ENCODE measurements around the gene SDC3.
A peak's percentile ranks its signal among the peaks of the same experiment; 100 is the strongest.

The SDC3 gene

DNA sequence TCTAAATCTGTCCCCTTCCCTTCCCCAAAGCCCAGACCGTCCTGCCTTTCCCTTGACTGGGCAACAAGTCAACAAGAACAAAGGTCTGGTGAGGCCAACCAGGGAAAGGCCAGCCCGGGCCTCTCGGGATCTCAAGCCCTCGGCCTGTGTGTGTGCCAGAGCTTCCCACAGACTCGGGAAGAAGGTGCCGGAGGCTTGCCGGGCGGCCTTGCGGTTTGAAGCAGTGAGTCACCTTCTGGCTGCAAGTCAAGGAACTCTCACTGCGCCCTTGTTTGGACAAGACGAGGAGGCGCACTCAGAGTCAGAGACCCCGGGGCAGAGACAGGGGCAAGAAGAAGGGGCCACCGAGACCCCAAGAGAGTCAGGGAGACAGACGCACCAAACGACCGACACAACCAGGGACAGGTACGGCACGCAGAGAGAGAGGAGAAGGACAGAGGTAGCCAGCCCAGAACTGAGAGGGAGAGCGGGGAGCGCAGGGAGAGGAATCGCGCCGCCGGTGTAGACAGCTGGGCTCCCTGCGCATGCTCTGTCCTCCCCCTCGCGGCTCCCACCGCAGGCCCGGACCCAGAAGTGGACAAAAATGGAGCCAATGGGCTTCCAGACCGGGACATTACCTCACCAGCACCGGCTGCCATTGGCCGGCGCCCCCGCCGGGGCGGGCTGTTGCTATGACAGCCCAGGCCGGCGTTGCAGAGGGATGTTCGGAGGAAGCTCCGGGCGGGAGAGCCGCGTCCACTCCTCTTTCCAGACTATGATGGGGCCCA, 84.4 kb downstream of the SDC3 start:
- H3K27me3 ChIP-seq (ENCODE audit: insufficient read depth, low read length, poor library complexity): no peaks in the 10 kb centered on the region
- no peak overlapping the region for H2AK5ac ChIP-seq (ENCODE audit: low read length)
- no peaks in the 10 kb centered on the region for H3K36me3 ChIP-seq (ENCODE audit: control insufficient read depth, insufficient read depth, low read length)
- no peak overlapping the region for H2BK120ac ChIP-seq (ENCODE audit: low read depth, low read length)
- no peak overlapping the region for H2BK15ac ChIP-seq (replicated peaks; ENCODE audit: low read depth)
- peak overlapping the region; percentile 79 for H3K9ac ChIP-seq (ENCODE audit: low read length)
- H3K56ac ChIP-seq (ENCODE audit: low read length): peak overlapping the region; percentile 93
- H2BK5ac ChIP-seq (ENCODE audit: low read length): no peak overlapping the region
- H3K79me2 ChIP-seq (ENCODE audit: control insufficient read depth, insufficient read depth, low read length): no peaks in the 10 kb centered on the region
- no peak overlapping the region for H3K23ac ChIP-seq (ENCODE audit: low read length)
- no peak overlapping the region for H3K18ac ChIP-seq (ENCODE audit: low read length)
- peak overlapping the region; percentile 97 for H3K4me2 ChIP-seq (ENCODE audit: low read length)
- H3K4me1 ChIP-seq (ENCODE audit: control insufficient read depth, low read depth, low read length): no peaks in the 10 kb centered on the region
- peak; percentile 98 for DNase-seq
- H3K27ac ChIP-seq (ENCODE audit: low read depth, low read length): no peak overlapping the region
- H3K4me3 ChIP-seq (ENCODE audit: low read length): peak overlapping the region; percentile 48
- no CpG with 5 or more reads among the region's 44 CpGs for WGBS (ENCODE audit: extremely low coverage, insufficient coverage, low lambda C conversion rate)
- no peak overlapping the region for H4K5ac ChIP-seq (ENCODE audit: low read length)
- no peak overlapping the region for H3K4ac ChIP-seq (ENCODE audit: low read depth, low read length)
- no peak overlapping the region for H4K8ac ChIP-seq (ENCODE audit: low read depth, low read length)
- H3K79me1 ChIP-seq (ENCODE audit: low read length): no peaks in the 10 kb centered on the region

GRCh38 chr1:30823627-30823968, 85.0 kb downstream of the SDC3 start:
- H3K27ac ChIP-seq (ENCODE audit: low read depth, low read length): no peak overlapping the region
- H3K4me3 ChIP-seq (ENCODE audit: low read length): no peak overlapping the region
- H2BK15ac ChIP-seq (replicated peaks; ENCODE audit: low read depth): no peak overlapping the region
- H3K79me1 ChIP-seq (ENCODE audit: low read length): no peaks in the 10 kb centered on the region
- peak overlapping the region; percentile 79 for H3K9ac ChIP-seq (ENCODE audit: low read length)
- H2AK5ac ChIP-seq (ENCODE audit: low read length): no peak overlapping the region
- H2BK5ac ChIP-seq (ENCODE audit: low read length): no peak overlapping the region
- H3K18ac ChIP-seq (ENCODE audit: low read length): no peak overlapping the region
- no peaks in the 10 kb centered on the region for H3K36me3 ChIP-seq (ENCODE audit: control insufficient read depth, insufficient read depth, low read length)
- H2BK120ac ChIP-seq (ENCODE audit: low read depth, low read length): no peak overlapping the region
- H3K56ac ChIP-seq (ENCODE audit: low read length): peak overlapping the region; percentile 93
- DNase-seq: no peak
- no CpG with 5 or more reads among the region's 3 CpGs for WGBS (ENCODE audit: extremely low coverage, insufficient coverage, low lambda C conversion rate)
- no peaks in the 10 kb centered on the region for H3K79me2 ChIP-seq (ENCODE audit: control insufficient read depth, insufficient read depth, low read length)
- no peaks in the 10 kb centered on the region for H3K4me1 ChIP-seq (ENCODE audit: control insufficient read depth, low read depth, low read length)
- H3K27me3 ChIP-seq (ENCODE audit: insufficient read depth, low read length, poor library complexity): no peaks in the 10 kb centered on the region
- no peak overlapping the region for H4K5ac ChIP-seq (ENCODE audit: low read length)
- no peak overlapping the region for H3K23ac ChIP-seq (ENCODE audit: low read length)
- no peak overlapping the region for H3K4ac ChIP-seq (ENCODE audit: low read depth, low read length)
- peak overlapping the region; percentile 97 for H3K4me2 ChIP-seq (ENCODE audit: low read length)
- H4K8ac ChIP-seq (ENCODE audit: low read depth, low read length): no peak overlapping the region

DNA sequence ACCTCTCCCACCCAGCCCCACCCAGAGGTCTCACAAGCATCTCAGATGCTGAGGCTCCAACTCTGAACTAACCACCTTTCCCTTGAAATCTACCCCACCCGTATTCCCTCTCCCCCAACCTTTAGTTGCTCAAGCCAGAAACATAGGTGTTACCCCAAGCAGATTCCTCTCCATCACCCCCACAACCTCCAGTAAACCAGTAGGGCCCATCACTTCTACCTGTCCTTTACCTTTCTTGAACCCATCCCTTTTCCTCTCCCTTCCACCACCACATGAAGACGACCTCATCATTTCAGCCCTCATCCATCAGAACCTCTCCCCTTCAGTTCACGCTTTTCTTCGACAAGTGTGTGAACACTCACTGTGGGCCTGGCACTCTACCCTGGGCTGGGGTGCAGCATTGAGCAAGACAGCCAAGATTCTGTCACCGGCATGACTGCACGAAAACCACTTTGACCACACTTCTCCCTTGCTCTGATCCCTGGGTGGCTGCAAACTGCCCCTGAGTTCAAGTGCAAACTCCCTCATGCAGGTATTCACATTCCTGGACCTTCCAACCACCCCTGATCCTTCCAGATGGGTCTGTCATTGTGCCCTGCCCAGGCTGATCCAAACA, 85.5 kb downstream of the SDC3 start:
- no peak overlapping the region for H2BK5ac ChIP-seq (ENCODE audit: low read length)
- H3K18ac ChIP-seq (ENCODE audit: low read length): no peak overlapping the region
- H3K4me1 ChIP-seq (ENCODE audit: control insufficient read depth, low read depth, low read length): no peaks in the 10 kb centered on the region
- H3K4ac ChIP-seq (ENCODE audit: low read depth, low read length): no peak overlapping the region
- no peak overlapping the region for H4K5ac ChIP-seq (ENCODE audit: low read length)
- no peaks in the 10 kb centered on the region for H3K27me3 ChIP-seq (ENCODE audit: insufficient read depth, low read length, poor library complexity)
- H3K9ac ChIP-seq (ENCODE audit: low read length): no peak overlapping the region
- H3K4me3 ChIP-seq (ENCODE audit: low read length): no peak overlapping the region
- H2BK15ac ChIP-seq (replicated peaks; ENCODE audit: low read depth): no peak overlapping the region
- no peak overlapping the region for H3K23ac ChIP-seq (ENCODE audit: low read length)
- no peak overlapping the region for H4K8ac ChIP-seq (ENCODE audit: low read depth, low read length)
- no CpG with 5 or more reads among the region's 6 CpGs for WGBS (ENCODE audit: extremely low coverage, insufficient coverage, low lambda C conversion rate)
- no peak for DNase-seq
- no peak overlapping the region for H2AK5ac ChIP-seq (ENCODE audit: low read length)
- H3K4me2 ChIP-seq (ENCODE audit: low read length): no peak overlapping the region
- H2BK120ac ChIP-seq (ENCODE audit: low read depth, low read length): no peak overlapping the region
- H3K27ac ChIP-seq (ENCODE audit: low read depth, low read length): no peak overlapping the region
- H3K79me1 ChIP-seq (ENCODE audit: low read length): no peaks in the 10 kb centered on the region
- no peaks in the 10 kb centered on the region for H3K36me3 ChIP-seq (ENCODE audit: control insufficient read depth, insufficient read depth, low read length)
- H3K56ac ChIP-seq (ENCODE audit: low read length): no peak overlapping the region
- no peaks in the 10 kb centered on the region for H3K79me2 ChIP-seq (ENCODE audit: control insufficient read depth, insufficient read depth, low read length)

DNA sequence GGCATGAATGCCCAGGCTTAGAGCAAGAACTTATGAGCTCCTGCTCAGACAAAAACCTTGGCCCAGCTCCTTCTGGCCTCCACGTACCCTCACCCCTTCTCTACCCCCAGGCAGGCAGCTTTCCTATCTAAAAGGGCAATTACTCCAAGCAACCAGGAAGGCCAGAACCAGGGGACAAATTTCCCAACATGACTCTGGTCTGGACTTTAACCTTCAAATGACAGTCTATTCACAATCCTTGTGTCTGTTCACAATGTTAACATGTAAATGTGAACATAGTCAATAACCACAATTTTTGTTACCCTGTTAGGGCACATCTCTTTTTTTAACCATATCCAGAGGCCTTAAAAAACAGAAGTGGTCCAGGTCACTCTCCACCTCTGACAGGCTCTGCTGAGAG, 86.6 kb downstream of the SDC3 start:
- Histone ChIP-seq H2BK5ac (ENCODE audit: low read length) (no peak overlapping the region), H4K5ac (ENCODE audit: low read length) (no peak overlapping the region), H3K27ac (ENCODE audit: low read depth, low read length) (no peak overlapping the region), H3K4me2 (ENCODE audit: low read length) (no peak overlapping the region), H3K23ac (ENCODE audit: low read length) (no peak overlapping the region), H3K4me1 (ENCODE audit: control insufficient read depth, low read depth, low read length) (no peaks in the 10 kb centered on the region), H2BK120ac (ENCODE audit: low read depth, low read length) (no peak overlapping the region), H4K8ac (ENCODE audit: low read depth, low read length) (no peak overlapping the region), H3K18ac (ENCODE audit: low read length) (no peak overlapping the region), H3K4ac (ENCODE audit: low read depth, low read length) (no peak overlapping the region), H3K56ac (ENCODE audit: low read length) (no peak overlapping the region), H3K36me3 (ENCODE audit: control insufficient read depth, insufficient read depth, low read length) (no peaks in the 10 kb centered on the region), H2AK5ac (ENCODE audit: low read length) (no peak overlapping the region), H3K9ac (ENCODE audit: low read length) (no peak overlapping the region), H2BK15ac (replicated peaks; ENCODE audit: low read depth) (no peak overlapping the region), H3K79me2 (ENCODE audit: control insufficient read depth, insufficient read depth, low read length) (no peaks in the 10 kb centered on the region), H3K27me3 (ENCODE audit: insufficient read depth, low read length, poor library complexity) (no peaks in the 10 kb centered on the region), H3K79me1 (ENCODE audit: low read length) (no peaks in the 10 kb centered on the region), H3K4me3 (ENCODE audit: low read length) (no peak overlapping the region)
- WGBS (ENCODE audit: extremely low coverage, insufficient coverage, low lambda C conversion rate): no CpG with 5 or more reads among the region's 1 CpG
- DNase-seq: no peak

DNA sequence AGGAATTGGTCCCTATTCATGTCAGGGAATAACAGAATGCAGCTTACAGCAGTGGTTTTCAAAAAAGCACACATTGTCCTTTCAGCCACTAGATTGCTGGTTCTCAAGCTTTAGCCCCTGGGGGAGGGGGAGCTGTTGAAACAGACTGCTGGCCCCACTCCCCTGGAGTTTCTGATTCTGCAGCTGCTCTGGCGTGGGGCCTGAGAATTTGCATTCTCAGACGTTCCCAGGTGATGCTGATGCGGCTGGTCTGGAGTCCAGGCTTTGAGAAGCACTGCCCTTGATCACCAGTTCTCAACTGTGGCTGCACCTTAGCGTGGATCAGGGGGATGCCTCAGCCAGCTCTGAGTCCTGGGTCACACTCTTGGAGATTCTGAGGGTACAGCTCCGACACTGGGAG, 88.3 kb downstream of the SDC3 start:
- peaks cover 5% of the 10 kb centered on the region for H3K4me1 ChIP-seq (ENCODE audit: control insufficient read depth, low read depth, low read length)
- H4K5ac ChIP-seq (ENCODE audit: low read length): no peak overlapping the region

More for the DNA sequence above, 88.3 kb downstream of the SDC3 start:
- Histone ChIP-seq H3K4ac (ENCODE audit: low read depth, low read length) (no peak overlapping the region), H3K23ac (ENCODE audit: low read length) (no peak overlapping the region), H3K36me3 (ENCODE audit: control insufficient read depth, insufficient read depth, low read length) (no peaks in the 10 kb centered on the region), H3K79me2 (ENCODE audit: control insufficient read depth, insufficient read depth, low read length) (no peaks in the 10 kb centered on the region), H3K27ac (ENCODE audit: low read depth, low read length) (no peak overlapping the region), H2AK5ac (ENCODE audit: low read length) (no peak overlapping the region), H4K8ac (ENCODE audit: low read depth, low read length) (no peak overlapping the region), H3K79me1 (ENCODE audit: low read length) (no peaks in the 10 kb centered on the region), H3K27me3 (ENCODE audit: insufficient read depth, low read length, poor library complexity) (no peaks in the 10 kb centered on the region), H3K18ac (ENCODE audit: low read length) (no peak overlapping the region), H2BK15ac (replicated peaks; ENCODE audit: low read depth) (no peak overlapping the region), H2BK120ac (ENCODE audit: low read depth, low read length) (no peak overlapping the region), H3K4me3 (ENCODE audit: low read length) (no peak overlapping the region), H2BK5ac (ENCODE audit: low read length) (no peak overlapping the region), H3K4me2 (ENCODE audit: low read length) (no peak overlapping the region), H3K9ac (ENCODE audit: low read length) (no peak overlapping the region), H3K56ac (ENCODE audit: low read length) (no peak overlapping the region)
- no CpG with 5 or more reads among the region's 5 CpGs for WGBS (ENCODE audit: extremely low coverage, insufficient coverage, low lambda C conversion rate)
- no peak for DNase-seq

Data from mesendoderm (in vitro differentiated cells).